ENCODE measurements around the gene SP2. TPM values are rescaled to one million over a fixed set of nuclear protein-coding genes. Genes with fewer than 3 reads are reported as not detected.

SP2 gene
- total RNA-seq, 2 experiments from 2014 or later: 15.7 to 19.8 TPM

- ChIA-PET CTCF (interaction anchor here (0.7 to 12.5 kb wide), 4 partner anchors 9 to 57 kb away, joined by 3 to 222 read pairs (median 4); partner anchors contain the start of genes CDK5RAP3, PNPO and SP2), POLR2A (no interaction called here)
- Mint-ChIP-seq H3K36me3 (ENCODE audit: low read depth) (peaks cover 19% of the 10 kb centered on the region), H3K9me3 (ENCODE audit: low read depth) (no peaks in the 10 kb centered on the region), H3K27me3 (no peaks in the 10 kb centered on the region), H3K4me1 (peaks cover 14% of the 10 kb centered on the region), H3K27ac (no peak overlapping the region), H3K4me3 (no peak overlapping the region)
- DNase-seq: no peak
- intact Hi-C loops (cut with DNase I, micrococcal nuclease): no loop called here
- ATAC-seq: no peak
Observed at GRCh38 chr17:47952171-47953021, 56.4 kb downstream of the SP2 start.

- no peaks in the 10 kb centered on the region for H3K9me3 Mint-ChIP-seq (ENCODE audit: low read depth)
- intact Hi-C loops (cut with DNase I, micrococcal nuclease): no loop called here
- POLR2A ChIA-PET: no interaction called here
Observed at GRCh38 chr17:47953909-47954308, 57.9 kb downstream of the SP2 start.

GRCh38 chr17:47955497-47956461 is 59.7 kb downstream of the SP2 start:
- DNase-seq (no peak), ATAC-seq (no peak)
- intact Hi-C loops (cut with DNase I, micrococcal nuclease): no loop called here
- no peak overlapping the region for H3K4me3 Mint-ChIP-seq
- no peaks in the 10 kb centered on the region for H3K27me3 Mint-ChIP-seq
- no peaks in the 10 kb centered on the region for H3K9me3 Mint-ChIP-seq (ENCODE audit: low read depth)
- ChIA-PET POLR2A (interaction anchor here (0.6 to 1.4 kb wide), 2 partner anchors 14 to 74 kb away, joined by 3 to 5 read pairs; partner anchors contain the start of gene PNPO), CTCF (interaction anchor here (0.7 to 2.4 kb wide), 5 partner anchors 8 to 113 kb away, joined by 3 to 16 read pairs (median 3); partner anchors contain the start of gene CDK5RAP3)
- H3K27ac Mint-ChIP-seq: no peak overlapping the region
- H3K4me1 Mint-ChIP-seq: no peaks in the 10 kb centered on the region
- H3K36me3 Mint-ChIP-seq (ENCODE audit: low read depth): peaks cover 2% of the 10 kb centered on the region

More at GRCh38 chr17:47953909-47954308, 57.9 kb downstream of the SP2 start:
- Mint-ChIP-seq H3K4me1 (peaks cover 13% of the 10 kb centered on the region), H3K36me3 (ENCODE audit: low read depth) (peaks cover 8% of the 10 kb centered on the region), H3K4me3 (no peak overlapping the region), H3K27me3 (no peaks in the 10 kb centered on the region), H3K27ac (no peak overlapping the region)
- CTCF ChIA-PET: interaction anchor here (0.5 to 1.1 kb wide), 4 partner anchors 12 to 655 kb away, joined by 3 to 6 read pairs (median 4); partner anchors contain the start of gene CDK5RAP3
- DNase-seq (no peak), ATAC-seq (no peak)

GRCh38 chr17:47956791-47957590 is 61.0 kb downstream of the SP2 start:
- intact Hi-C loops (cut with DNase I, micrococcal nuclease): no loop called here
- DNase-seq (no peak), ATAC-seq (no peak)
- Mint-ChIP-seq H3K27ac (no peak overlapping the region), H3K4me1 (no peaks in the 10 kb centered on the region), H3K9me3 (ENCODE audit: low read depth) (no peaks in the 10 kb centered on the region), H3K4me3 (no peak overlapping the region), H3K27me3 (no peaks in the 10 kb centered on the region), H3K36me3 (ENCODE audit: low read depth) (peaks cover 2% of the 10 kb centered on the region)
- POLR2A ChIA-PET: interaction anchor here (0.9 to 1.4 kb wide), 2 partner anchors 15 to 58 kb away, joined by 4 to 5 read pairs; partner anchors contain the start of gene PNPO
- CTCF ChIA-PET: interaction anchor here (0.6 to 2.4 kb wide), 10 partner anchors 9 to 677 kb away, joined by 3 to 16 read pairs (median 3); partner anchors contain the start of gene CDK5RAP3

GRCh38 chr17:47957591-47958490 is 61.8 kb downstream of the SP2 start, which contains the start of gene PRR15L:
TSS of gene PRR15L (minus strand) at chr17:47957883. CDS start at chr17:47953234, 4,649 bp downstream.
- Mint-ChIP-seq H3K27me3 (no peaks in the 10 kb centered on the region), H3K36me3 (ENCODE audit: low read depth) (no peaks in the 10 kb centered on the region), H3K4me3 (no peak within 1 kb of the TSS), H3K27ac (no peak within 1 kb of the TSS), H3K4me1 (no peaks in the 10 kb centered on the region), H3K9me3 (ENCODE audit: low read depth) (no peaks in the 10 kb centered on the region)
- intact Hi-C loops (cut with DNase I, micrococcal nuclease): no loop called here
- ATAC-seq (no peak), DNase-seq (no peak)
- ChIA-PET CTCF (interaction anchor here (0.7 to 1.6 kb wide), 8 partner anchors 9 to 53 kb away, joined by 3 to 5 read pairs (median 4); partner anchors contain the start of gene CDK5RAP3), POLR2A (interaction anchor here (0.9 kb wide), 1 partner anchor 57 kb away, joined by 4 read pairs; no protein-coding TSS in a partner anchor)

- POLR2A ChIA-PET: interaction anchor here (0.6 kb wide), 2 partner anchors 28 to 850 kb away, joined by 3 to 4 read pairs; no protein-coding TSS in a partner anchor
- Mint-ChIP-seq H3K27me3 (no peaks in the 10 kb centered on the region), H3K9me3 (ENCODE audit: low read depth) (no peaks in the 10 kb centered on the region), H3K36me3 (ENCODE audit: low read depth) (no peaks in the 10 kb centered on the region), H3K27ac (no peak overlapping the region), H3K4me1 (no peaks in the 10 kb centered on the region), H3K4me3 (no peak overlapping the region)
- intact Hi-C loops (cut with DNase I, micrococcal nuclease): loop anchor here in 1 of 2 experiments (5.0 kb wide), 1 partner anchor 322 kb away; no protein-coding TSS in a partner anchor
- ATAC-seq (no peak), DNase-seq (no peak)
- CTCF ChIA-PET: interaction anchor here (0.7 to 2.1 kb wide), 4 partner anchors 9 to 13 kb away, joined by 3 to 19 read pairs (median 4); partner anchors contain the start of gene CDK5RAP3
Observed at GRCh38 chr17:47959825-47960655, 64.0 kb downstream of the SP2 start.

GRCh38 chr17:47961406-47961805 is 65.4 kb downstream of the SP2 start:
- H3K27me3 Mint-ChIP-seq: no peaks in the 10 kb centered on the region
- ChIA-PET POLR2A (no interaction called here), CTCF (interaction anchor here (0.6 to 1.5 kb wide), 4 partner anchors 11 to 353 kb away, joined by 3 to 7 read pairs (median 3); no protein-coding TSS in a partner anchor)
- no peak for DNase-seq
- no peak overlapping the region for H3K27ac Mint-ChIP-seq
- H3K36me3 Mint-ChIP-seq (ENCODE audit: low read depth): no peaks in the 10 kb centered on the region
- ATAC-seq: no peak
- H3K4me1 Mint-ChIP-seq: no peaks in the 10 kb centered on the region
- intact Hi-C loops (cut with DNase I, micrococcal nuclease): loop anchor here in 1 of 2 experiments (5.0 kb wide), 1 partner anchor 321 kb away; no protein-coding TSS in a partner anchor
- no peaks in the 10 kb centered on the region for H3K9me3 Mint-ChIP-seq (ENCODE audit: low read depth)
- H3K4me3 Mint-ChIP-seq: no peak overlapping the region

- ChIA-PET POLR2A (no interaction called here), CTCF (interaction anchor here (1.5 kb wide), 1 partner anchor 13 kb away, joined by 7 read pairs; no protein-coding TSS in a partner anchor)
- Mint-ChIP-seq H3K9me3 (ENCODE audit: low read depth) (no peaks in the 10 kb centered on the region), H3K36me3 (ENCODE audit: low read depth) (no peaks in the 10 kb centered on the region), H3K4me1 (no peaks in the 10 kb centered on the region), H3K27me3 (no peaks in the 10 kb centered on the region), H3K4me3 (no peak overlapping the region), H3K27ac (no peak overlapping the region)
- intact Hi-C loops (cut with DNase I, micrococcal nuclease): loop anchor here in 1 of 2 experiments (5.0 kb wide), 1 partner anchor 319 kb away; no protein-coding TSS in a partner anchor
- DNase-seq: no peak
- ATAC-seq: no peak
Observed at GRCh38 chr17:47962901-47963300, 66.9 kb downstream of the SP2 start.

- CTCF ChIA-PET: interaction anchor here (0.8 to 2.5 kb wide), 3 partner anchors 18 to 295 kb away, joined by 3 to 7 read pairs (median 3); partner anchors contain the start of gene PNPO
- no peak overlapping the region for H3K4me3 Mint-ChIP-seq
- no peaks in the 10 kb centered on the region for H3K36me3 Mint-ChIP-seq (ENCODE audit: low read depth)
- DNase-seq: no peak
- intact Hi-C loops (cut with DNase I, micrococcal nuclease): loop anchor here in 1 of 2 experiments (5.0 kb wide), 1 partner anchor 317 kb away; no protein-coding TSS in a partner anchor
- no peak for ATAC-seq
- no peaks in the 10 kb centered on the region for H3K9me3 Mint-ChIP-seq (ENCODE audit: low read depth)
- no peak overlapping the region for H3K27ac Mint-ChIP-seq
- POLR2A ChIA-PET: no interaction called here
- peaks cover 2% of the 10 kb centered on the region for H3K4me1 Mint-ChIP-seq
- no peaks in the 10 kb centered on the region for H3K27me3 Mint-ChIP-seq
Observed at GRCh38 chr17:47964856-47965255, 68.8 kb downstream of the SP2 start.

Measured in activated CD4-positive, alpha-beta T cell treated with anti-CD3 and anti-CD28 coated beads for 36 hours (primary cell).